ENCODE measurements around the gene GPR42. TPM values are rescaled to one million over a fixed set of nuclear protein-coding genes. Genes with fewer than 3 reads are reported as not detected.

Gene GPR42, protein sequence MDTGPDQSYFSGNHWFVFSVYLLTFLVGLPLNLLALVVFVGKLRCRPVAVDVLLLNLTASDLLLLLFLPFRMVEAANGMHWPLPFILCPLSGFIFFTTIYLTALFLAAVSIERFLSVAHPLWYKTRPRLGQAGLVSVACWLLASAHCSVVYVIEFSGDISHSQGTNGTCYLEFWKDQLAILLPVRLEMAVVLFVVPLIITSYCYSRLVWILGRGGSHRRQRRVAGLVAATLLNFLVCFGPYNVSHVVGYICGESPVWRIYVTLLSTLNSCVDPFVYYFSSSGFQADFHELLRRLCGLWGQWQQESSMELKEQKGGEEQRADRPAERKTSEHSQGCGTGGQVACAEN
- total RNA-seq, result not detected in 2 replicates

DNA sequence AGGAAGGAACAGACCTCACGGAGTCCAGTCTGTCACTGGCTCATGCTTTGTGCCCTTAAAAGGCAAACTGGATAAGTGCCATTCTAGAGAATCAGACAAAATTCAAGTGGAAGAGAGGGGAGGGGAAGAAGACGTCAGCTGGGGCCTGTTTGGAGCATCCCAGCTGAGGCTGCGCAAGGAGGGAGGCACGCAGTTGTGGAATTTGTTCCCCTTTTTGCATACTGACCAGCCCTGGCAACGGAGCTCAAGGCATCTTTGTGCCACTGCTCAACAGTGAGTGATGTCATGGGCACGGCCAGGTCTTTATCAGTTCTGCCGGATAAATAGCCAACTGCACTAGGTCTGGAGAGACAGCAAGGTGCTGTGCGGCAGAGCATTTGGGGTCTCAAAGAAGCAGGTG is at the start of gene GPR42:
Gene GPR42, plus strand, starts transcription at position 347 of the 400 bp plus-strand sequence. CDS start 292 bp downstream, outside the sequence.

DNA sequence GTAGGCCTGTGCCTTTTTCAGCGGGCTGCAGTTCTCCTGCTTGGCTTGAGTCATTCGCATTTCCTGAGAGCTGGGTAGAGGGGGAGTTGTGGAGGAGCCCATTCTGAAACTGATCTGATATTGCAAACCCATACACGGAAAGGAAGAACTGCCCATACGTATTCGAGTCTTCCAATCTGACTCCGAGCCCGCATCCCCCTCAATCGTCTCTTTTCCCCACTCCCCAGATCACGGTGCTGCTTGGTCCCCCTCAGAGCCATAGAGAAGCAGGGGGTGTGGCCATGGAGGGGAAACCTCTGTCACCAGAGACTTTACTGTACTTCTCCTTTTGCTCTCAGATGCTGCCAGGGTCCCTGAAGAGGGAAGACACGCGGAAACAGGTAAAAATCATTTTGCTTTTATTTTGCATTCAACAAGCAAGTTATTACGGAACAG is 42.0 kb upstream of the GPR42 start, which contains the start of gene CD22:
Gene CD22, plus strand, starts transcription at position 337 of the 435 bp plus-strand sequence. CDS start 2,854 bp downstream, outside the sequence.

DNA sequence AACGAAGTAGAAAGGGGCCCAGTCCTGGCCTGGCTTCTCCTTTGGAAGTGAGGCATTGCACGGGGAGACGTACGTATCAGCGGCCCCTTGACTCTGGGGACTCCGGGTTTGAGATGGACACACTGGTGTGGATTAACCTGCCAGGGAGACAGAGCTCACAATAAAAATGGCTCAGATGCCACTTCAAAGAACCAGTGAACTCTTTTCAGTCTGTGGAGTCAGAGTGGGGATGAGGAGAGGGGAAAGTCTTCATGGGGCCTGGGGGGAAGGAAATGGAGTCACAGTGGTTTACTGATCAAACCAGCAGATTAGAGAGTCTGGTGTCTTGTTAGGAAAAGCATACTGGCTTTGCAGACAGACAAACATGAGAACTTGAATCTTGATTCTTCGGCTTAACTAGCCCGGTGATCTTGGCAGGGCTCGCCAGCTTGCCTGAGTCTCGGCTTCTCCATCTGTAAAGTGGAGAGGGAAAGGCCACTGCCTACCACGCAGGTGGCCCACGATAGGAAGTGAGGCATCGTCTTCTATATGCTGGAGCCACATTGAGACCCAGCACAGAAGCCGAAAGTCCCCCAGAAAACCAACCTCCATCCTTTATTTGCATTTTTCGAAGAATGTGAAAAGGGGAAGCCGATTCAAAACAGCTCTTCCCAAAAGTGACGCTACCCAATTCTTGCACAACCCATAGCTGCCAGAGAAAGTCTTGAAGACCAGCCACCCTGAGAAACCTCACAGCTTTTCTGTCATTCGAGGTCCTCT is 23.5 kb upstream of the GPR42 start, which contains the start of gene FFAR1:
Gene FFAR1, plus strand, starts transcription at position 732 of the 759 bp plus-strand sequence. CDS start 3,650 bp downstream, outside the sequence.

GRCh38 chr19:35357867-35358573 is 12.8 kb upstream of the GPR42 start, which contains the start of gene FFAR3:
Gene FFAR3 (plus strand): TSS chr19:35358460. CDS start chr19:35358891, 431 bp downstream.

Other genes with a start within 250 kb of the GPR42 start
- gene LGI4, start 236.0 kb upstream of the GPR42 start, total RNA-seq, result 0.16 TPM in 1 of 2 replicates, not detected in the other
- 0.49 and 2.0 TPM in 2 replicates for gene FXYD1, start 232.2 kb upstream of the GPR42 start, total RNA-seq
- not detected in 2 replicates for gene FXYD7, start 227.8 kb upstream of the GPR42 start, total RNA-seq
- gene FXYD5, start 216.3 kb upstream of the GPR42 start, total RNA-seq, result 101 and 147 TPM in 2 replicates
- gene FAM187B, start 142.3 kb upstream of the GPR42 start, total RNA-seq, result not detected in 2 replicates
- 1.6 and 2.2 TPM in 2 replicates for gene LSR, start 122.1 kb upstream of the GPR42 start, total RNA-seq
- gene USF2, start 102.1 kb upstream of the GPR42 start, total RNA-seq, result 50.9 and 53.4 TPM in 2 replicates
- not detected in 2 replicates for gene HAMP, start 88.5 kb upstream of the GPR42 start, total RNA-seq
- not detected in 2 replicates for gene MAG, start 78.9 kb upstream of the GPR42 start, total RNA-seq
- not detected in 2 replicates for gene CD22, start 41.9 kb upstream of the GPR42 start, total RNA-seq
- not detected in 2 replicates for gene FFAR1, start 23.2 kb upstream of the GPR42 start, total RNA-seq
- not detected in 2 replicates for gene FFAR3, start 12.6 kb upstream of the GPR42 start, total RNA-seq
- not detected in 2 replicates for gene FFAR2, start 77.2 kb downstream of the GPR42 start, total RNA-seq
- gene KRTDAP, start 119.4 kb downstream of the GPR42 start, total RNA-seq, result not detected in 2 replicates
- 2.0 and 4.2 TPM in 2 replicates for gene DMKN, start 142.6 kb downstream of the GPR42 start, total RNA-seq
- gene SBSN, start 157.2 kb downstream of the GPR42 start, total RNA-seq, result 0.18 and 0.32 TPM in 2 replicates
- gene GAPDHS, start 162.4 kb downstream of the GPR42 start, total RNA-seq, result not detected in 2 replicates
- gene TMEM147, start 174.6 kb downstream of the GPR42 start, total RNA-seq, result 63.8 and 65.7 TPM in 2 replicates
- not detected in 2 replicates for gene ATP4A, start 192.6 kb downstream of the GPR42 start, total RNA-seq
- not detected in 2 replicates for gene PMIS2, start 215.1 kb downstream of the GPR42 start, total RNA-seq
- gene HAUS5, start 241.7 kb downstream of the GPR42 start, total RNA-seq, result 3.4 and 4.0 TPM in 2 replicates

All from cardiac atrium fibroblast (primary cell).